ENCODE results near the gene OR6C65.
"Not testable (repeated sequence)": the region's sequence is repeated elsewhere in the genome, so short reads cannot be mapped to it uniquely, and the experiment has no call there.

OR6C65 gene

DNA sequence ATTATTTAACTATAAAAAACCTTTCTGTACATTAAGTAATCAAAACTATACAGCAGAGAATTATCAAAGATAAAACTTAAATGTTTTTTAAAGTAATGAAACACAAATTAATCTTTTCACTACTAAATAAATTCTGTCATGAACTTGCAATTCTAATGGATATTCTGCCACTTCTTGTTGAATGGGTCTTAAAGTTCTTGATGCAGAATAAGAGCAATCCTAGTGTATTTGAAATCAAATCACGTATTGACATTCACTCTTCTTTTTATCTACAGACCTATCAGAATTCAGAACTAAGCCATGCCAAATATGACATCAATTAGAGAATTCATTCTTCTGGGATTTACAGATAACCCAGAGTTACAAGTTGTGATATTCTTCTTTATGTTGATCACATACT lies at the start of gene OR6C65:
OR6C65 (plus strand) TSS at position 301 of the 400 bp plus-strand sequence; CDS start at position 301, 0 bp downstream.
- Histone ChIP-seq H3K4me3 (ENCODE audit: low read length) (no peak within 1 kb of the TSS), H3K9ac (ENCODE audit: low read length) (no peak within 1 kb of the TSS), H3K27me3 (ENCODE audit: control insufficient read depth, insufficient read depth, low read length) (no peaks in the 10 kb centered on the region), H3K4me1 (ENCODE audit: control insufficient read depth, insufficient read depth, low read length) (no peaks in the 10 kb centered on the region), H3K27ac (ENCODE audit: low read depth, low read length) (no peak within 1 kb of the TSS), H3K36me3 (ENCODE audit: control insufficient read depth, insufficient read depth, low read length) (no peaks in the 10 kb centered on the region)

DNA sequence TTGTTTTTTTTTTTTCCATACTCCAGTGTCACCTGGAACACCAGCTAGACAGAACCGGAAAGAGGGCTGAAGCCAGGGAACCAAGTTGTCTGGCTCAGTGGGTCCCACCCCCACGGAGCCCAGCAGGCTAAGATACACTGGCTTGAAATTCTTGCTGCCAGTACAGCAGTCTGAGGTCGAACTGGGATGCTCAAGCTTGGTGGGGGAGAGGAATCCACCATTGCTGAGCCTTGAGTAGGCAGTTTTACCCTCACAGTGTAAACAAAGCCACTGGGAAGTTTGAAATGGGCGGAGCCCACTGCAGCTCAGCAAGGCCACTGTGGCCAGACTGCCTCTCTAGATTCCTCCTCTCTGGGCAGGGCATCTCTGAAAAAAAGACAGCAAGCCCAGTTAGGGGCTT lies 45.0 kb upstream of the OR6C65 start:
- H3K9ac ChIP-seq (ENCODE audit: low read length); H3K27ac ChIP-seq (ENCODE audit: low read depth, low read length); H3K4me3 ChIP-seq (ENCODE audit: low read length); H3K27me3 ChIP-seq (ENCODE audit: control insufficient read depth, insufficient read depth, low read length); H3K36me3 ChIP-seq (ENCODE audit: control insufficient read depth, insufficient read depth, low read length); H3K4me1 ChIP-seq (ENCODE audit: control insufficient read depth, insufficient read depth, low read length): not testable (repeated sequence)

DNA sequence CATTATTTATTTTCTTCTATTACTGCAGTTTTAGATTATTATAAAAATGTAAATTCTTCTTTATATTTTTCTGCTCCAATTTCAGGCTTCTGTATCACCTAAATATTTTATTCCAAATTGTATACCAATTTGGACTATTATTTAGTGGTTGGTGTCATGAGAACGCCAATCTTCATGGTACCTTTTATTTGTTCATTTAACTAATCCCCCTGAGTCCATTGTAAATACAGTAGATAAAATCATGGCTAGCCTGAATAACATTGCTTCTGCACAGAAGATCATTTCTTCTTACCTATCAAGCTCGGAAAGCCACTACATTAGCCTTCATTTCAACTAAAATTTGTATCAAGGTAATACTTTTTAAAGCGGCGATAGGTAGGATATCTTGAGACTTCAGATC lies 37.7 kb upstream of the OR6C65 start, which contains the start of gene OR6C75:
OR6C75 (plus strand) TSS at position 301 of the 400 bp plus-strand sequence. CDS start 2,136 bp downstream, outside the sequence.
- H3K27me3 ChIP-seq (ENCODE audit: control insufficient read depth, insufficient read depth, low read length), result no peaks in the 10 kb centered on the region
- no peak within 1 kb of the TSS for H3K4me3 ChIP-seq (ENCODE audit: low read length)
- no peaks in the 10 kb centered on the region for H3K4me1 ChIP-seq (ENCODE audit: control insufficient read depth, insufficient read depth, low read length)
- H3K9ac ChIP-seq (ENCODE audit: low read length), result no peak within 1 kb of the TSS
- H3K27ac ChIP-seq (ENCODE audit: low read depth, low read length), result no peak within 1 kb of the TSS
- H3K36me3 ChIP-seq (ENCODE audit: control insufficient read depth, insufficient read depth, low read length), result no peaks in the 10 kb centered on the region

DNA sequence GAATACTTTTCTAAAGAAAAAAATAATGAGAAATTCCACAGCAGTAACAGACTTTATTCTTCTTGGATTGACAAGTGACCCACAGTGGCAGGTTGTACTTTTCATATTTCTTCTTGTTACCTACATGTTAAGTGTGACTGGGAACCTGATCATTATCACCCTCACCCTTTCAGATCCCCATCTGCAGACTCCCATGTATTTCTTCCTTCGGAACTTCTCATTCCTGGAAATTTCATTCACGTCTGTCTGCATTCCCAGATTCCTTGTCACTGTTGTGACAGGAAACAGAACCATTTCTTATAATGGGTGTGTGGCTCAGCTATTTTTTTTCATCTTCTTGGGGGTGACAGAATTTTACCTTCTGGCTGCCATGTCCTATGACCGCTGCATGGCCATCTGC lies 35.2 kb upstream of the OR6C65 start:
- no peaks in the 10 kb centered on the region for H3K27me3 ChIP-seq (ENCODE audit: control insufficient read depth, insufficient read depth, low read length)
- H3K36me3 ChIP-seq (ENCODE audit: control insufficient read depth, insufficient read depth, low read length), result no peaks in the 10 kb centered on the region
- no peak overlapping the region for H3K9ac ChIP-seq (ENCODE audit: low read length)
- H3K27ac ChIP-seq (ENCODE audit: low read depth, low read length), result no peak overlapping the region
- no peak overlapping the region for H3K4me3 ChIP-seq (ENCODE audit: low read length)
- H3K4me1 ChIP-seq (ENCODE audit: control insufficient read depth, insufficient read depth, low read length), result no peaks in the 10 kb centered on the region

DNA sequence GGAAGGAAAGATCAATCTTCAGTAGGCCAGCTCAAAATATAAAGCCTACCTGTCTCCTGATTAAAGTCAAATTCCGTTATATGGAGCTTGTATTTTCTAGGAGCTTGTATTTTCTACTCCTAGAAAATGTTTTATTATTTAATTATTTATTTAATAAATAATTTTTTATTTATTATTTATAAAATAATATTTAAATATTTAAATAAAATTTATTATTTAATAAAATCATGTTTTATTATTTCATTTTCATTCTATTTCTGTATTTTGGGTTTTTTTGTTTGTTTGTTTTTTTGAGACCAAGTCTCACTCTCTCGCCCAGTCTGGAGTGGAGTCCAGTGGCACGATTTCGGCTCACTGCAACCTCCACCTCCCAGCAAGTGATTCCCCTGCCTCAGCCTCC lies 27.8 kb upstream of the OR6C65 start:
- Histone ChIP-seq H3K4me1 (ENCODE audit: control insufficient read depth, insufficient read depth, low read length) (no peaks in the 10 kb centered on the region), H3K4me3 (ENCODE audit: low read length) (no peak overlapping the region)

DNA sequence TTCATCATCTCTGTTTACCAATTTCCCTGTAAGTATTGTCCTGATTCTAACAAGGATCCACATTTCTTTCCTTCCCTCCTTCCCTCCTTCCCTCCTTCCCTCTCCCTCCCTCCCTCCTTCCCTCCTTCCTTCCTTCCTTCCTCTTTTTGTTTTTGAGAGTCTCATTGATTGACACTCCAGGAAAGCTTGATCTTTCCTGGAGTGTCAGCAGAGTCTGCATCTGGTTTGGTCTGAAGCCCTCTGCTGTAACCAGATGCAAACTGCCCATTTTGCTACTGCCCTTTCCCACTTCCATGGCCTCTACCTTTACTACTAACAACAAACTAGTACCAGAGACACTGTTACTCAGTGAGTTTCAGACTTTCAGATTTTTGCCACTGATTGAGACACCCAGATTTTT lies 14.4 kb upstream of the OR6C65 start:
- no peak overlapping the region for H3K9ac ChIP-seq (ENCODE audit: low read length)
- no peak overlapping the region for H3K27ac ChIP-seq (ENCODE audit: low read depth, low read length)
- H3K4me3 ChIP-seq (ENCODE audit: low read length), result no peak overlapping the region
- H3K36me3 ChIP-seq (ENCODE audit: control insufficient read depth, insufficient read depth, low read length), result no peaks in the 10 kb centered on the region
- H3K27me3 ChIP-seq (ENCODE audit: control insufficient read depth, insufficient read depth, low read length), result no peaks in the 10 kb centered on the region
- H3K4me1 ChIP-seq (ENCODE audit: control insufficient read depth, insufficient read depth, low read length), result no peaks in the 10 kb centered on the region

More for the DNA sequence above, 27.8 kb upstream of the OR6C65 start:
- no peaks in the 10 kb centered on the region for H3K27me3 ChIP-seq (ENCODE audit: control insufficient read depth, insufficient read depth, low read length)
- H3K9ac ChIP-seq (ENCODE audit: low read length), result no peak overlapping the region
- no peaks in the 10 kb centered on the region for H3K36me3 ChIP-seq (ENCODE audit: control insufficient read depth, insufficient read depth, low read length)
- H3K27ac ChIP-seq (ENCODE audit: low read depth, low read length), result no peak overlapping the region

DNA sequence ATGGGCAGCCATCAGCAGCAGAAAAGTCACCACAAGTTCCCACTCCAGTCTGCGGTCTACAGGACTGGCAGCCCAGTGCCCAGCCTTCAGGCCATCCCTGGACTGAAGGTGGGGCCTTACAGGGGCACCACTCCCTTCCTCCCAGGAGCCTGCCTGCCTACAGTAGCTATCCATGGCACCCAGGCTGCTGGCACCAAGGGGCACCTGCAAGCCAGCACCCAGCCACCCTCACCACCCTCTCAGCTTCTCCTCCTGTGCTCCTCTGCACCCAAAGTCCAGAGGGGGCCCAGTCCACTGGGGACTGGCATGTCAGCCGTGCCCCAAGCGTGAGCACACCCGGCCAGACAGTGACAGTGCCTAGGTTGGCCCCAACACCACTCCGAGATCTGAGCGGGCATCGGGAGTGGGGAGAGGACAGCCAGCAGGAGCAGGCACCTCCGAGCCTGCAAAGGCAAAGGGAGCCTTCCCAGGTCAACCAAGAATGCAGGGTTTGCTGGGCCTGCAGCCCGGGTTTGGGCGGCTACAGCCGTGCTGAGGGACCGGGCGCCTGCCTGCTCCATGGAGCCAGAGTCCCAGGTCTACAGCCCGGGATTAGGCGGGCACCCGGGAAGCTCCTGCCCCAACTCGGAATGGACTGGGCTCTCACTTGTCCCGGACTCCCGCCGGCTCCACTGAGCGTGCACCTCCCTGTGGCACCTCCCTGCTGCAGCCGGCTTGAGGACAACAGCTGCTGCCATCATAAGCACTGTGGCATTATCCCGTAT lies 8.1 kb upstream of the OR6C65 start:
- Histone ChIP-seq H3K9ac (ENCODE audit: low read length) (no peak overlapping the region), H3K4me1 (ENCODE audit: control insufficient read depth, insufficient read depth, low read length) (no peaks in the 10 kb centered on the region), H3K4me3 (ENCODE audit: low read length) (no peak overlapping the region), H3K36me3 (ENCODE audit: control insufficient read depth, insufficient read depth, low read length) (no peaks in the 10 kb centered on the region), H3K27ac (ENCODE audit: low read depth, low read length) (no peak overlapping the region), H3K27me3 (ENCODE audit: control insufficient read depth, insufficient read depth, low read length) (no peaks in the 10 kb centered on the region)

DNA sequence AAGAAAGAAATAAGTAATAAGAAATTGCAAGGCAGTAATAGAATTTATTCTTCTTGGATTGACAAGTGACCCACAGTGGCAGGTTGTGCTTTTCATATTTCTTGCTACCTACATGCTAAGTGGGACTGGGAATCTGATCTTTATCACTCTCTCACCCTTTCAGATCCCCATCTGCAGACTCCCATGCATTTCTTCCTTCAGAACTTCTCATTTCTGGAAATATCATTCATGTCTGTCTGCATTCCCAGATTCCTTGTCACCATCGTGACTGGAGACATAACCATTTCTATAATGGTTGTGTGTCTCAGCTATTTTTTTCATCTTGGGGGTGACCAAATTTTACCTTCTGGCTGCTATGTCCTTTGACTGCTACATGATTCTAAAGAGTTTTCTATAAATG lies 4.0 kb upstream of the OR6C65 start:
- H3K27me3 ChIP-seq (ENCODE audit: control insufficient read depth, insufficient read depth, low read length), result no peaks in the 10 kb centered on the region
- no peak overlapping the region for H3K27ac ChIP-seq (ENCODE audit: low read depth, low read length)
- H3K36me3 ChIP-seq (ENCODE audit: control insufficient read depth, insufficient read depth, low read length), result no peaks in the 10 kb centered on the region
- H3K4me3 ChIP-seq (ENCODE audit: low read length), result no peak overlapping the region
- H3K4me1 ChIP-seq (ENCODE audit: control insufficient read depth, insufficient read depth, low read length), result no peaks in the 10 kb centered on the region
- H3K9ac ChIP-seq (ENCODE audit: low read length), result no peak overlapping the region

DNA sequence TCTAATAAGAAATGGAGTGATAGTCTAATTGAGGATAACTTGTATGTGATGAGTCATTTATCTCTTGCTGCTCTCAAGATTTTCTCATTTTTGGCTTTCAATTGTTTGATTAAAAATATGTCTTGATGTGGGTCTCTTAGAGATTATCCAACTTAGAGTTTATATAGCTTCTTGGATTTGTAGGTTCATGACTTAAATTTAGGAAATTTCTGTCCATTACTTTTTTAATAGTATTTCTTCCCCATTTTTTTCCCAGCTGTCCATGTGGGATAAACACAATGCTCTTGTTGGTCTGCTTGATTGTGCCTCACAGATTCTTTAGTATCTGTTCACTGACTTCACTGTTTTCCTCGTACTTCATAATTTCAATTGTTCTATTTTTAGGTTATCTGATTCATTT lies 7.5 kb downstream of the OR6C65 start:
- no peaks in the 10 kb centered on the region for H3K27me3 ChIP-seq (ENCODE audit: control insufficient read depth, insufficient read depth, low read length)
- no peak overlapping the region for H3K4me3 ChIP-seq (ENCODE audit: low read length)
- H3K4me1 ChIP-seq (ENCODE audit: control insufficient read depth, insufficient read depth, low read length), result no peaks in the 10 kb centered on the region
- H3K9ac ChIP-seq (ENCODE audit: low read length), result no peak overlapping the region
- H3K27ac ChIP-seq (ENCODE audit: low read depth, low read length), result no peak overlapping the region
- H3K36me3 ChIP-seq (ENCODE audit: control insufficient read depth, insufficient read depth, low read length), result no peaks in the 10 kb centered on the region

DNA sequence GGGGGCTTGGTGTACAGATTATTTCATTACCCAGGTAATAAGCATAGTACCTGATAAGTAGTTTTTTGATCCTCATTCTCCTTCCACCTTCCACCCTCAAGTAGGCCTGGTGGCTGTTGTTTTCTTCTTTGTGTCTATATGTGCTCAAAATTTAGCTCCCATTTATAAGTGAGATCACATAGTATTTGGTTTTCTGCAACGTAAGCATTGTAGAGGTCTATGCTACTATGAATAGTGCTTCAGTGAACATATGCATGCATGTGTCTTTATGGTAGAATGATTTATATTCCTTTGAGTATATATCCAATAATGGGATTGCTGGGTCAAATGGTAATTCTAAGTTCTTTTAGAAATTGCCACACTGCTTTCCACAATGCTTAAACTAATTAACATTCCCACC lies 8.8 kb downstream of the OR6C65 start:
- not testable (repeated sequence) for H3K4me3 ChIP-seq (ENCODE audit: low read length); H3K9ac ChIP-seq (ENCODE audit: low read length); H3K36me3 ChIP-seq (ENCODE audit: control insufficient read depth, insufficient read depth, low read length); H3K27ac ChIP-seq (ENCODE audit: low read depth, low read length); H3K4me1 ChIP-seq (ENCODE audit: control insufficient read depth, insufficient read depth, low read length); H3K27me3 ChIP-seq (ENCODE audit: control insufficient read depth, insufficient read depth, low read length)

DNA sequence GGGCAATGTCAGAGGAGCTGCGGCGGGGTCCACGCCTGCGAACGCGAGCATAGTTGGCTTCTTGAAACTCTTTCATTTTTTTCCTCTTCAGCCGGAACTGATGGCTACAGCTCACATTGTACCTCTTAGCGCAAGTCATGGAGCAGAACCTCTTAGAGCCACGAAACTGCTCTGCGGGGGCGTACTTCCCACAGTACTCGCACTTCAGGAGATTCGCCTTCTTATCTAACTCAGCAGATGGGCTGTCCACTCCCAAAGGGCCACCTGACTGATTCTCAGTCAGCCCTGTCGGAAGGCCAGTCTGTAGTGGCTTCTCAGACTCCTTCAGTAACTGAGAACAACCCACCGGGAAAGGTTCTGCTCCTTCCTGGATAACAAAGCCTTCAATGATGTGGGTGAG lies 11.8 kb downstream of the OR6C65 start:
- not testable (repeated sequence) for H3K4me1 ChIP-seq (ENCODE audit: control insufficient read depth, insufficient read depth, low read length); H3K9ac ChIP-seq (ENCODE audit: low read length); H3K27ac ChIP-seq (ENCODE audit: low read depth, low read length); H3K4me3 ChIP-seq (ENCODE audit: low read length); H3K36me3 ChIP-seq (ENCODE audit: control insufficient read depth, insufficient read depth, low read length); H3K27me3 ChIP-seq (ENCODE audit: control insufficient read depth, insufficient read depth, low read length)

DNA sequence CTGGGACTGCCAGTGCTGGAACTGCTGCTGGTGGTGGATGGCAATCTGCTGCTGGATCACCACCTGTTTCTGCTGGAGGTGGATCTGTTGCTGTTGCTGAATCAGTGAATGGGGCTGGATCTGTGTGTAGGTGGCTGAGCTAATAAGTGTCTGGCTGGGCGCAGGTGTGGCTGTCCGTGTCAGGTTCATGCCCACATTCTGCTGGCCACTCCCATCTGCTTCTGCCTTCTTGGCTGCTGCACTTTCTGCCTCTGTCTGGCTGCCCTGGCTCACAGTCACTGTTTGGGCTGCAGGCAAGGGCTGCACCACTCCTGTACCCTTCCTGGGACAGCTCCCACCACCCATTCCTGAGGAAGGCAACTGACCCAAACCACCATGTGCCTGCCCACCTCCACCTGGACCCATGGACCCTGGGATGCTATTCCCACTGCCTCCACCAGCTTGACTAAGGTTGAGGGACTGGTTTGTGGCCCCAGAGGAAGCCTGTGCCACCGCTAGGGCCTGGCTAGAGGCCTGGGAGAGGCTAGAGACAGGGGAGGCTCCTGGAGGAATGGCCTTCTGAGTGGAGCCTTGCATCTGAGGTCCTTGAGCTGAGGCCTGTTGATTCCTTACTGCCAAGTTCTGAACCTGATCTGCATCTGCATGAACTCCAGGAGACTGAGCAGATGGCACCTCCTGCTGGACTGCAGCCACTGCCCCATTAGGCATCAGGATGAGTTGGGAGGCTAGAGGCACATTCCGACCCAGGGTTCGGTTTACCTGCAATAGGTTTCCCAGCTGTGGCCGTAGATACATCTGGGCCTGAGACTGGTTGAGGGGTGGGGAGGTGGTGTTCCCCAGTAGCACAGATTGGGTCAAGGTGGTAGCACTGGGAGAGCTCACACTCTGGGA lies 13.4 kb downstream of the OR6C65 start:
- not testable (repeated sequence) for H3K4me3 ChIP-seq (ENCODE audit: low read length); H3K9ac ChIP-seq (ENCODE audit: low read length); H3K4me1 ChIP-seq (ENCODE audit: control insufficient read depth, insufficient read depth, low read length); H3K36me3 ChIP-seq (ENCODE audit: control insufficient read depth, insufficient read depth, low read length); H3K27me3 ChIP-seq (ENCODE audit: control insufficient read depth, insufficient read depth, low read length); H3K27ac ChIP-seq (ENCODE audit: low read depth, low read length)
